GM04503 (cell line): Measurements from ENCODE around the gene EPB41L1.

Experiments
- DNase-seq: peaks from one replicate; pipeline ENCODE4 v3.0.0-alpha.2; 2012; ENCODE audit warnings: low read depth

EPB41L1 gene

DNA sequence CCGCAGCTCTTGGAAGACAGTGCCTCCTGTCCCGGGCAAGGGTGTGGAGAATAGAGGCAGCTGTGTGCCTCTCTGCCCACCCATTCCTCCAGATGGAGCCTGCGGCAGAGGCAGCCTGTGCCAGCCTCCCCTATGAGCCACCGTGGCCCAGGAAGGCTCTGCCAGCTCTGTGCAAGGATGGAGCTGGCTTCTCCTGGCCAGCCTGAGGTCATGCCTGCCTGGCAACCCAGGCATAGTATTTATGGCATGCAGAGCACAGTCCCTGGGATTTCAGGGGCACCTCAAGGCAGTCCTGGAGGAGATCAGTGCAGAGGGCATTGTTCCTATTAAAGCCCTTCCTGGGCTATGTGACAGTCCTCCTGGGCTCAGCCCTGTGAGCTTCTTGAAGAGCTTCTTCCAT is 1.5 kb downstream of the EPB41L1 start:
- no peak for DNase-seq

DNA sequence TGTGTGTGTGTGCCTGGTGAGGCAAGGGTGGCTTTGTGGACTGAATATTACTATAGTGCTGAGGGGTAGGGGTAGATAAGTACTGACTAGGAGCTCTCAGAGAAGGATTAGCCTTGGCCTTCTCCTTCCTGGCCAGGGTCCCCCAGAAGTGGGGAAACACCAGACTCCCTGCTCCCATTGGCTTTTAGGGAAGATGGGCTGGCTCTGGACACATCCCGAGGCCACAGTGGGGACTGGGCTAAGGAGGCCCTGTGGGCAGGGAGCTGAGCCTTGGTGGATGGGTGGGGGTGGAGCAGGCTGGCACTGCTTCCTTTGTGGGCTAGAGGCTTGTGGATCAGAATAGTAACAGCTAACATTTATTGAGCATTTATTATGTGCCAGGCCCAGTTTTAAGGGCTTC is 3.1 kb downstream of the EPB41L1 start:
- no peak for DNase-seq

GRCh38 chr20:36158160-36158741 is 3.7 kb downstream of the EPB41L1 start:
- DNase-seq, result no peak

DNA sequence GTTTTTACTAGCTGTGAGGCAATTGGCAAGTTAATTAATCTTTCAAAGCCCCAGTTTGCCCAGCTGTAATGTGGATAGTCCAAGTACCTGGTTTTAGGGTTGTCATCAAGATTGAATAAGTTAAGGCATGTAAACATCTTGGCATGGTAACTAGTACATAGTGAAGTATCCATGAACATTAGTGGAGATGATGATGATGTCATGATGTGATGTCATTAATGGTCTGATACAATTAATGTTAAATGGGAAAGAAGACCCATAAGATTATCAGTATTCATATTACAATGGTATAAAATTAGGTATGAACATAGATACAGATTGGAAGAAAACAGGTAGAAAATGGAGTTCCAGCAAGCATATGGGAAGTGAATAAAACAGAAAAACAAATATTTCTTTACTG is 5.3 kb downstream of the EPB41L1 start:
- DNase-seq, result no peak

DNA sequence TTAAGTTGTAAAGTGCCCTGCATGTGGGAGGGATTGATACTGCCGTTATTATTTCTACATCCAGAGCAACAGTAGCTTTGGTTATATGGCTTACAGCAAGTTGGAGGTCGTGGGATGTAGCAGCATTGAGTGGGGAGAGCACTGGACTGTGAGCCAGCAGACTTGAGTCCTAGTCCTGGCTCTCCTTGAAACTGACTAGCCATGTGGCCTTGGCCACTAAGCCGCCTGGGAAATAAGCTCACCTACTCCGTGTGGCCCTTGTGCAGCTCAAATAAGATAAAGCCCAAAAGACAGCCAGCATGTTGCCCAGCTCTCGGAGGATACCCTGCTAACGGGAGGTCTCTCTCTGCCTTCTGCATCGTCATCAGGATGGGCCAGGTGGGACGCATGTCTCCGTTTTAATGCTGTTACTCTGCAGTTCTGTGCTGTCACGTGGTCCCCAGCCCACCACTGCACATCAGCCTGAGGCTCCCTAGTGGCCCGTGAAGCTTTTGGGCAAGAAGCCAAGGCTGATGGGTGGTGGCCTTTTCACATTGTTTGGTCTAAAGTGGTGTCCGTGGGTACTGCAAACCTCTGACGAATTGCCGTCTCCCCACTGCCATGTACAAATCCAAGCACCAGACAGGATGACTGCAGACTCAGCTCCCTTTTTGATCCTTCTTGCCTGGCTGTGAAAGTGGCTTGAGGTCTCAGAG is 7.9 kb downstream of the EPB41L1 start:
- no peak for DNase-seq

DNA sequence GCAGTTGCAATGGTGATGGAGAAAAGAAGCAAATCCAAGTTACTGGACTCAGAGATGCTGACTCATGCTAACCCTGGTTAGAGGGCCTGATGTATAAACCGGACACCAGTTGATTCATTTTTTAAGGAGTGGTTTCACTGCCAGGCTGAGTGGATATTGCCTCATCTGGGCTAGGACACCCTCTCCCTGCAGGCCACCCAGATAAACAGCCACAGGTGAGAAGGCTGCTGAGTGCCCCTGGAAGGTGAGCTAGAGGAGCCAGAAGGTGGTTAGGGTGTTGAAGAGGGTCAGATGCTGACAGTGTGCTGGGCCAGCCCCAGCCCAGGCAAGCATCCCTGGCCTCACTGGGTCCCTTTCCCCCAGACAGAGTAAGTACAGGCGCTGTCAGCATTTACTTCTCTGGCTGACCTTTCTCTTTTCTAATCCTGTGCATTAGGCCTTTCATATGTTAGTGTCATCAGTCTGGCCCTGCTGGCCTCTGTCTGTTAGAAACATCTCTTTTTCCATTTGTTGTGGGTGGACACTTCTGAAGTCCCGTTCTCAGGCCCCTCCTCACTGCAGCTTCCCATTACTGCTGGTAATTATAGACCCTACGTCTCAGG is 13.5 kb downstream of the EPB41L1 start:
- no peak for DNase-seq

DNA sequence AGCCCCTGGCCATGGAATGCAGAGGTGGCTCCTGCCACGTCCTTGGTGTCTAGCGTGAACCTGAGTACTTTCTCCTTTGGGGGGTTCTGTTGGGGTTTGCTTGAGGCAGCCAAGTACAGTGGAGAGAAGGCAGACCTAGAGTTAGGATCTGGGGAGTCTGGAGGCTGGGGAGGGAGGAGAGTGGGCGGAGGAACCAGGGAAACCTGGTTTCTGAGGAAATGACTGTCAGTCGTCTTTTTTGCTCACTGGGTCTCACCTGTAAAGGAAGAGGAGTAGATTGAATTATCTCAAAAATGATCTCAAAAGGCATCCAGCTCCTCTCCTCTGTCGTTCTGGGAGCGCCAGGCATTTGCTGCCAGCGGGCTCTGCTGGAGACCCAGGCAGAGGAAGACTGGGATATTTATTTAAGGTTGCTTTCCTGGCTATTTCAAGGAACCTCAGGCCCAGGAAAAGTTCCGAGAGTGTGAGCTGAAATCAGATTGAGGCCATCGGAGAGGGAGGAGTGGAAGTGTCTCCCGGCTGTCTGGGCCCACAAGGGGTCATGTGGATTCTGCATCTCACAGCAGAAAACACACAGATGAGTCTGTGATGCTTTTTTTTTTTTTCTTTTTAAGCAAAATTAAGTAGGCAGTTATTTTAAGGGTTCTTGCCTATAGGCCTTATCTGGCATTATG is 16.1 kb downstream of the EPB41L1 start:
- DNase-seq, result no peak

GRCh38 chr20:36173451-36173933 is 19.0 kb downstream of the EPB41L1 start:
- DNase-seq, result no peak

DNA sequence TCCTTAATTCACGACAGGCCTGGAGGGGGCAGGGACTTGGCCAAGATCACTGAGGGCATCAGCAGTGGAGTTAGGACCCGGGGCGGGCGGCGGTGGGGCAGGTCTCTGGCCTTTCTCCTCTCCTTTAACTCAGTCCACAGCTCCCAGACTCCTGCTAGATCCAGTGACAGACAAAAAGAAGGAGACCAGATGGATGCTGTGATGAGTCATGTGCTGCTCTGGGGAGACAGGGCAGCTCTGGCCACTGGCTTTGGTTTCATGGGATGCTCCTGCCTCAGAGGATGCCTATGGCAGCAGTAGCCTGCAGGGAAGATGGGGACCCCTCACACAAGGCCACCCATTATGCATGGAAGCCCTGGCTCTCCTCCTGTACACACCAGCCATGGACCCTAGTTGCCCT is 20.5 kb downstream of the EPB41L1 start:
- DNase-seq, result no peak

DNA sequence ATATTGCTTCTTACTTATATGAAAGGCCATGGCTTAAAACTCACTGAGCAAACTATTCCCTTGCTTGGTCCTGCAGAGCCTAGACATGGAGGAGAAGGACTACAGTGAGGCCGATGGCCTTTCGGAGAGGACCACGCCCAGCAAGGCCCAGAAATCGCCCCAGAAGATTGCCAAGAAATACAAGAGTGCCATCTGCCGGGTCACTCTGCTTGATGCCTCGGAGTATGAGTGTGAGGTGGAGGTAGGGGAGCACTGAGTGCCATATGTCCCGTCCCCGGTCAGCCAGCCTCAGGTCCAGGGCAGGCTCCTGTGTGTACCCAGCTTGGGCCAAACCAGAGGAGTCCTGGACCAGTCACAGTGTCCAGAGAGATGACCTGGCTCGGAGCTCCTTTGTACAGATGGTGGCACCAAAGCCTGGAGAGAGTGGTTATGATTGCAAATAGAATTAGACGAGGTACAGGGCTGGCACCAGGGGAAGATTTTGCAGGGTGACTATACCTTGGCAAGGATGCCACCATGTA is 21.0 kb downstream of the EPB41L1 start:
- DNase-seq, result no peak

- DNase-seq, result no peak
Observed at GRCh38 chr20:36177716-36178115, 23.2 kb downstream of the EPB41L1 start.

DNA sequence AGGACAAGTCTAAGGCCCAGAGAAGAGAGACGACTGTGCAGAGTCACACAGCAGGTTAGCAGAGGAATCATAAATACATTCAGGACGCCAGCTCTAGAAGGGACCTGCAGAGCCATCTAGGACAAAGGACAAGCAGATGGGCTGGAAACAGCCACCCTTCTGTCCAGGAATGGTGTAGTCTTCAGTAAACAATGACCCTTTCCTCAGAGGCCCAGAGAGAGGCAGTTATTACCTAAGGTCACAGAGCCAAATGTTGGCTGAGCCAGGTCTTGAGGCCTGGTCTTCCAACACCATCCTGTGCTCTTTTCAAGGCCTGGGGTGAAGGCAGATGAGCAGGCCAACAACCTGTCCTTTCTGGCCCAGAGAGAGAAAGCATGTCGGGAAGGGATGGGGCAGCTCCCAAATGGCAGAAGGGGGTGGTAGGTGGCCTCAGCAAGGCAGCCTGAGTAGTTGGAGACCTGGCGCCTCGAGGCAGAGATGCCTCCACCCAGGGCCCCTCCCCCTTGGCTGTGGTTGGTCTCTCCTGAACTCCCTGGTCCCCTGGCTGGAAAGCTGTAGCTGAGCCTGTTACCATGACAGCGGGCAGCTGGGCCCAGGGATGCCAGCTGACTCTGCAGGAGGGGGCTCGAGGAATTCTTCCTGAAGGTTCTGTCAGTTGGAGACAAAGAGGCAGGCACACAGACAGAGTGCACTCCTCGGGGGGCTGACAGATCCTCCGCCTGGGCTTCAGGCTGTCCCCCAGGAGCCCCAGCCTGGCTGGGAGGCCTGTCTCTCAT is 24.8 kb downstream of the EPB41L1 start:
- no peak for DNase-seq

GRCh38 chr20:36180323-36180722 is 25.8 kb downstream of the EPB41L1 start:
- no peak for DNase-seq

DNA sequence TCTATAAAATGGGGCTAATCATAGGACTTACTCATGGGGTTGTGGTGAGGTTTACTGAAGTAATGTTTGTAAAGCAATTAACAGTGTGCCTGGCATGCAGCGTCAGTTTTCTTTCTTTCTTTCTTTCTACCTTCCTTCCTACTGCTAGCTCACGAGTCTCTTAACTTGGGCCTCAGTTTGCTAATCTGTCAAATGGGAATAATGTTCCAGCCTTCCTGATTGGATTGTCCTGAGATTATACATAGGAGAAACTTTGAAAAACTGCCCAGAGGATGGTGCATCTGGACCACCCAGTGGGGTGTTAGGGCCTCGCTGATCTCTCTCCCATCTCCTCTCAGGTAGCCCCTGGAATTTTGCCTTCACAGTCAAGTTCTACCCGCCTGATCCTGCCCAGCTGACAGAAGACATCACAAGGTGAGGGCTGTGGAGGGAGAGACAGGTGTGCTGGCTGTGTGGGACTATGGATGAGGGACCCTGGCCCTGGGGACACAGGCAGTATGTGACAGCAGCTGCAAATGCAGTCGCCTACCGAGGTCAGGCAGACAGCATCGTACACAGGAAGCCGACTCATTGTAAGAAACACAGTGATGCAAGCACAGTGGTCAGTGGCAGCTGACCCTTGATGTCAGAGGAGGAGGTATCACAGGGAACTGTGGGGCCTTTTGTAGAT is 27.5 kb downstream of the EPB41L1 start:
- DNase-seq, result no peak

GRCh38 chr20:36182604-36183154 is 28.1 kb downstream of the EPB41L1 start:
- DNase-seq, result no peak

GRCh38 chr20:36183155-36183944 is 28.8 kb downstream of the EPB41L1 start:
- DNase-seq, result no peak

DNA sequence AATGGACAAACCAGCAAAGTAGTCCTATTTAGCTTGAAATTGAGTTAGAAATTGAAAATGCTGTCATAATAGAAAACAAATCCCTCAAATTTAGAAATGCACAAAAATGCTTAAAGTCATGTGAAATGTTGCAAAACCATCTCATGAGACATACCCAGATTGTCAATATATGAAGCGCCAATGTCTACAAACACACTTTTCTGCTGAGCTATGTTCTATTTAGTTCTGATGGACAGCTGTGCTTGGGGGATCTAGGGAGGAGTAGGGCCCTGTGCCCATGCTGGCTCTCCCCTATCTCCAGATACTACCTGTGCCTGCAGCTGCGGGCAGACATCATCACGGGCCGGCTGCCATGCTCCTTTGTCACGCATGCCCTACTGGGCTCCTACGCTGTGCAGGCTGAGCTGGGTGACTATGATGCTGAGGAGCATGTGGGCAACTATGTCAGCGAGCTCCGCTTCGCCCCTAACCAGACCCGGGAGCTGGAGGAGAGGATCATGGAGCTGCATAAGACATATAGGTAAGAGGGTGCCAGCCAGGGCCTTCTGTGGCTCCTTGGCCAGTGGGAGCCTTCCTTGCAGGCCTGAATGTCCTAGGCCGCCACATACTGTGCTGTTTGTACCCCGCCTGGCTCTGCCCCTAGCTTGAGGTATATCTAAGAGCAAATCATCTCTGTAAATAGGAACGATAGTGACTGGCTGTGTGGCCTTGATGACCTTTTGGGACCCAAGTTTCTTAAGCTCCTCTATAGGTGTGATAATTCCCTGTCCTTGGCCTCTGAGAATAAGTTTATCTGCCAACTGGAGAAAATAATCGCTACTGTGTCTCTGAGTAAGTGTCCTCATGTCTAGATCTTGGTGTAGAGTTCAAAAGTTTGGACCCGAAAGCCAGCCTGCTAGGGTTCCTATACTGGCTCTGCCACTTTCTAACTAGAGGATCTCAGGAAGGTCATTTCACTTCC is 30.6 kb downstream of the EPB41L1 start:
- DNase-seq, result no peak

DNA sequence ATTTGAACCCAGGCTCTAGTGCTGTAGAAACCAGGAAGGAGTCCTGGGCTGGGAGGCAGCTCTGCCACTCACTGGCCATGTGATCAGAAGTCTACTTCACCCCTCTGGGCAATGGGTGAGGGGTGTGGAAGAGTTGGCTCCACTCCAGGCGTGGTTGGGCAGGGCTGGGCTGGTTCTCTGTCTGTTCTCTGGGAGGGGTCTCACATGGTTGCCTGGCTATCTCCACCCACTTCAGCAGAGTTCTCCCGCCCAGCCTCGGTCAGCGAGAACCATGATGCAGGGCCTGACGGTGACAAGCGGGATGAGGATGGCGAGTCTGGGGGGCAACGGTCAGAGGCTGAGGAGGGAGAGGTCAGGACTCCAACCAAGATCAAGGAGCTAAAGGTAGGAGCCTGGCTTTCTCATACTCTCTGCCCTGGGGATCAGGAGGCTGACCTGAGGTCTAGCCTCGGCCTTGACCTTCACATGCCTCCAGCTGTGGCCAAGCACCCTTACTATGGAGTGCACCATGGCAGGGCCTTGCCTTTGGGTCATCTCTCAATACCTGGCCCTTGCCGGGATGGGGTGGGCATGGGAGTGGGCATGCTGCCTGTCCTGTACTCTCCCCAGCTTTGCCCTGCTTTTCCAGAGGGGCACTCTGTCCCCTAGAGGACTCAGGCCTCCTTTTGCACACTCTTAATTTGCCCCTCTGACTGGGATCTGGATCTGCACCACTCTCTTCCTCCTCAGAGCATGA is 39.6 kb downstream of the EPB41L1 start:
- DNase-seq, result no peak
